ENCODE results near the gene SLC5A10.

SLC5A10 gene

DNA sequence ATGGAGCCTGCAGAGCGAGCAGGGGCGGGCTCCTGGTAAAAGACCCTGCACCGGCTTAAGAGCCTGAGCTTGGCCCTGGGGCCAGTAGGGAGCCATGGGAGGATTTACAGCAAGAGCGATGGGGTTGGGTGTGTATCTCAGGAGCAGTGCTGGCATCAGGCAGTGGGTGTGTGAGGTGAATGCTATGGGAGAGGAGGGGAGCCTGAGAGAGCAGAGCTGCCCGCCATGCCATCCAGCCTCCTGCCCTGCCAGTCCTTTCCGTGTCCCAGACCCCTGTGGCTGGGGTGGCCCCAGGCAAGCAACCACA, 29.3 kb downstream of the SLC5A10 start:
- in situ Hi-C loops (cut with MboI; ENCODE audit: low sequenced_read_pairs): no loop called here

DNA sequence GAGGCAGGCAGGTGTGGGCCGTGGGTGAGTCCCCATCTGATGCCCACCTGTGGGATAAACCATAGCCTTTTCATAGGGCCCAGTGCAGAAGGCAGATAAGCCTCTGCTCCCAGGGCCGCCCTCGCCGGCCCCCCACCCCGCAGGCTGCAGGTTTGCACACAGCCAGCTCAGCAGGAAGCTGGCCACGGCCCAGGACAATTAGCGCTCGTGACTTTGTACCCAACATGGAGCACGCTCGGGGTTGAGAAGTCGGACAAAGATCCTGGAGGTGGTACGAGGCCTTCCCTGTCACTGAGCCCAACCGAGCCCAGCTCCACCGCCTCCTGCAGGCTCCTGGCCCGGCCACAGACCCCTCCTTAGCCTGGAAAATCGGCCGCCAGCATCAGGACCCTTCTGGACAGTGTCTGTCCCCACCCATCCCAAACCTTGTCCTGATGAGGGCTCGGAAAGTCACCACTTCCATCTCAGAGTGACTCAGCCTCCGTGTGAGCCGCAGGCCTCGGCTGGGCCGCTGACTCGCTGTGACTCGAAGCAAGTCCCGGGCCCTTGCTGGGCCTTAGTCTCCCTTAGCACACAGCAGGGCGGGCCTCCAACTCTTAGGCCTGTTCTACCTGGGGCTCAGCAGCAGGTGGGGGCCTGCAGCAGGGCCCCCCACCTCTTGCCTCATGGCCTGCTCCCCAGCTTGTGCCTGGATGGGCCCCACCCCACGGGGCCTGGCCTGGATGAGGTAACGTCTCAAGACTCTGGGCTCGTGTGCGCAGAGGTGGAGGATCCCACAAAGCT, 29.9 kb downstream of the SLC5A10 start:
- in situ Hi-C loops (cut with MboI; ENCODE audit: low sequenced_read_pairs): no loop called here

DNA sequence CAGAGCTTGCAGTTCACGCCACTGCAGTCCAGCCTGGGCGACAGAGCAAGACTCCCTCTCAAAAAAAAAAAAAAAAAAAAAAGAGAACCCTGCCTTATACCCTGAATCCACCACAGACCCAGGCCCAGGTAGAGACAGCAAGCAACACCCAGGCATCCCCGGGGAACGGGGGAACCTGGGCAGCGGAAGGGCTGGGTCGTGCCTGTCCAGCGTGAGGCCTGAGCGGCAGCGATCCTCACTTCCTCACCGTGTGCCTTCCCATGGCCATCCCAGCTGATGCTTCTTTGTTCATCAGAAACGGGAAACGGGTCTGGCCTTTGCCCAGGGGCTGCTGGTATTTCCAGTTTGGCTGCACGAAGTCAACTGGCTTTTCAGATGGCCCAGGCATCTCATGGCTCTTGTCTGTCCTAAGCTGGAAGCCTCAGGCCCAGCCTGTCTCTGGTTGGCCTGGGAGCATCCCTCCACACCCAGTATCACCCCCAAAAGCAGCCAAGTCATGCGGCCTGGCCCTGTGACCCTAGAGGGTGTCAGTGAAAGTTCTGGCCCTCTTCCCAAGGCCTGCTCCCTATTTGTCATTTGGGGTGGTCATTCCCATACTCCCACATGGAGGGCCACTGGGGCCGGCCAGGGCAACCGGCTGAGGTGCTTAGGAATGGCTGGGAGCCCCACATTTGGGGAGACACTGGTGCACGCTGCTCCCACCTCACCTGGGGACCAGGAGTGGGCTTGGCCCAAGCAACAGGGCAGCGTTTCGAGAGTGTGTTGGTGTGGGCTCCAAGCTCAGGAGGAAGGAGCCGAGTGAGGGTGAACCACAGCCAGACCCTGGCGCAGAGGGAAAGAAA, 32.5 kb downstream of the SLC5A10 start:
- in situ Hi-C loops (cut with MboI; ENCODE audit: low sequenced_read_pairs): no loop called here

DNA sequence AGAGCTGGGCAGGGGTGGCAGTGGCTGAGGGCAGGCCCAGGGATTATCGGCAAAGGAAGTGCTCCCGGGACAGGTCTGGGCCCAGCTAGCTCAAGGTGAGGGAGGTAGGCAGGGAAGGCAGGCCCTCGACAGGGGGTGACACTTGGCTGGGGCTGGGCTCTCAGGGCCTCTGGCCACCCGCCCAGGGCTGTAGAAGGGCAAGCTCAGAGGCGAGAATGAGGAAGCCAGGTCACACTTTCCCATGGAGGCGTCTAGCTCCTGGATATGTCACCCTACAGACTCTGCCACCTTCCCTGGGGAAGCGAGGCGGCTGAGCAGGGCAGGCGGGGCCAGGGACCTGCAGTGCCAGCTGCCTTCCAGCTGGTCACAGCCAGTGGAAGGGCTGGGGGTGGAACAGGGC, 33.5 kb downstream of the SLC5A10 start:
- in situ Hi-C loops (cut with MboI; ENCODE audit: low sequenced_read_pairs): no loop called here

DNA sequence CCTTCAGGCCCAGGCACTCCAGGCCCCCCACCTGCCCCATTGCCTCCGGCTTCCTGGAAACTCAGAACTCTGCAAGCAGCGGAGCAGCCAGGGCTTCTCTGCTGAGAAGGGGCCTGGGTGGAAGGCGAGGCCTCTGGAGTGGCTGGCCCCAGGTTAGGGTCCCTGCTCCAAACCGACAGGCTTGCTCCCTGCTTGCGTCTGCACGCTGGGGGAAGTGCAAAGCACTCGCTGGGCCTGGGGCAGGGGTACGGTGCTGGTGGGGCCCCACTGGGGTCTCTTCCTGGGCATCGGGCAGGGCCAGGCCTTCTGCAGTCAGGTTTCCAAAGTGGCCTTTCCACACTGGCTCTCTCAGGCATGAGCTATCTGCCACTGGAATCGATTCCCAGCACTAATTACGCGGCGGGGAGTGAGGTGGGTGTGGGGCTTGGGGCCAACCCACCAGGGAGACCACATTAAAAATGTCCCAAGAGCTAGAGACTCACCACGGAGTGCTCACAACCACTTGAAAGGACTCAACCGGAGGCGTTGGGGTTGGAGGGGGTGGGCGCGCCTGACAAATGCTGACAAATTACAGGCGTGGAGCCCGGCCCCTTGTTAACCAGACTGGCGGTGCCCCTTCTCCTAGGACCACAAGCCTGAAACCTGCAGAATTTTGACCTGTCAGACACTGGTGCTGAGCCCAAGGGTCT, 34.7 kb downstream of the SLC5A10 start:
- in situ Hi-C loops (cut with MboI; ENCODE audit: low sequenced_read_pairs): no loop called here

DNA sequence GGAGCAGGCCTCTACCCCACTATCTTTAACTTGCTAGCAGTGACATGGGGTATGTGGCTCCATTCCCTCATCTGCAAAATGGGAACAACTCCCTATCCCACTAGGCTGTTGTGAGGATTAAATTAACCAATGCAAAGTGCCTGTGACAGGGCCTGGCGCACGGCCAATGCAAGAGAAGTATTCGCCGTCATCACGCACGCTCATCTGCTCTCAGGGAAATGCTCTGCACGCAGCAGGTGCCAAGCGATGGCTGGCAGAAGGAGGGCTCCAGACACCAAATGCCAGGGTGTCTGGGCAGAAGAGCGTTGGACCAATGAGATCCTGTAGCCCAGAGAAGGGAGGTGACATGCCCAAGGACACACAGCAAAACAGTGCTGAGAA, 35.3 kb downstream of the SLC5A10 start:
- in situ Hi-C loops (cut with MboI; ENCODE audit: low sequenced_read_pairs): no loop called here

DNA sequence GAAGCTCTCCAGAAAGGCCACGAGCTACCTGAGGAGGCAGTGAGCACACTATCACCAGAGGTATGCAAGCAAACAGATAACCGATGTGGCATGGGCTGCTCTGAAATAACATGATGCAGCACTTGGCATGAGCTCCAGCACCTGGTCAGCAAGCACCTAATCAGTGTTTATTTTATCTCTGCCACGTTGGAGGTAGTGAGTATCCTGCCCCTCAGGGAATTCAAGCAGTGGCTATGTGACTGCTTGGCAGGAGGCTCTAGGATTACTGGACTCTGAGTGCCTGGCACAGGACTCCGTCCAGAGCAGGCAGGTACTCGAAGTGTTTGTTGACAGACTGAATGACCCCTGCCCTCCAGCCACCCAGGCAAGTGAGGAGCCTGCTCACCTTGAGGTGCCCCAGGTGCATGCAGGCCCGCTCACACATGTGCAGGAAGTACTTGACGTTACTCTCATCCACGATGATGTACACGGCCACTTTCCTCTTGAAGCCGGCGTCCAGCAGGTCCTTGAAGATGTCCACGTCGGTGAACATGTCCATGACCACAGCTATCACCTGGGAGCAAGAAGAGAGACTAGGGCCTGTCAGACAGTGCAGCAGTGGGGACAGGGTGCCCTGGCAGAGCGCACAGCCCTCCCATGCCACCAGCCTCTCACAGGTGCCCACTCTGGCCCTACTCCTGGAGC, 36.0 kb downstream of the SLC5A10 start:
- in situ Hi-C loops (cut with MboI; ENCODE audit: low sequenced_read_pairs): no loop called here

DNA sequence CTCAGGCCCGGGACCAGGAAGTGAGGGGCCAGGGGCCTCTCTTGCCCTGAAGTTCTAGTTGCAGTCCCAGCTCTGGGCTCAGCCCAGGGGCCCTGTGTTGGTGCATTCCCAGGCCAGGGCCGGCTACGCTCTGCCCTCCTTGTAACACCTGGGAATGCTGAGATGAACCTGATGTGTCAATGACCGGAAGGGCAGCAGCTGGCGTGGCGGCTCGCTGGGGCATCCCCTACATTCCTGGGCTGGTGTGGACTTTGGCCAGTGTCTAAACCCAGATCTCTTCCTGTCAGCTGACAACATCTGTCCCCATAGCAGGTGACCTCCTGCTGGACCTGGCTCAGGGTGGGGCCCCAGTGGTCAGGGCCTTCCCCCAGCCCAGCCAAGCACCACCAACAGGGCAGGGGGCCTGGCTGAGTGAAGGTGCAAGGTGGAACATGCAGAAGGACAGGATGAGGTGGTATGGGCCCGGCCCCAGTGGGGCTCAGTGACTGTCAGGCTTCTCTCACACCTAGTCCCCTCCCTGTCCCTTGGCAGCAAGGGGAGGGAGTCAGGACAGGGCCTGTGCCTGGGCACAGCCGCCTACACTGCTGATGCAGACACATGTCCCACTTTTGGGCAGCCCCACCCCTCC, 36.7 kb downstream of the SLC5A10 start:
- in situ Hi-C loops (cut with MboI; ENCODE audit: low sequenced_read_pairs): no loop called here

DNA sequence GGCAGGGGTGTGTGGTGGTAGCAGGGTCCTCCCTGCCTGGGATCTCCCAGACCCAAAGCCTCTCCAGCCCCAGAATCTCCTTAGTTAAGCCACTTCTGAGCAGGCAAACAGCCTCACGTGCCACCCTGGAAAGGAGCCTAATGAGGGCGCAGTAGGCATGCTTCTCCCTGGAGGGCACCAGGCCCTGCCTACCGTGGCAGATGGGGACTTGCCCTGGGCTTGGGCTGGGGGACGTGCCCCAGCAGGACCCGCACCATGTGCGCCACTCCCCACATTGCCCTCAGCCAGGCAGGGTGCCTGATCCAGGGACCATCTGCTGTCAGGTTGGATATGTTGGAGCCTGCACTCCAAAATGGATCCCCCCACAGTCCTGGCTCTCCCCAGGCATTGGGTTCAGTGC, 38.4 kb downstream of the SLC5A10 start:
- in situ Hi-C loops (cut with MboI; ENCODE audit: low sequenced_read_pairs): no loop called here

DNA sequence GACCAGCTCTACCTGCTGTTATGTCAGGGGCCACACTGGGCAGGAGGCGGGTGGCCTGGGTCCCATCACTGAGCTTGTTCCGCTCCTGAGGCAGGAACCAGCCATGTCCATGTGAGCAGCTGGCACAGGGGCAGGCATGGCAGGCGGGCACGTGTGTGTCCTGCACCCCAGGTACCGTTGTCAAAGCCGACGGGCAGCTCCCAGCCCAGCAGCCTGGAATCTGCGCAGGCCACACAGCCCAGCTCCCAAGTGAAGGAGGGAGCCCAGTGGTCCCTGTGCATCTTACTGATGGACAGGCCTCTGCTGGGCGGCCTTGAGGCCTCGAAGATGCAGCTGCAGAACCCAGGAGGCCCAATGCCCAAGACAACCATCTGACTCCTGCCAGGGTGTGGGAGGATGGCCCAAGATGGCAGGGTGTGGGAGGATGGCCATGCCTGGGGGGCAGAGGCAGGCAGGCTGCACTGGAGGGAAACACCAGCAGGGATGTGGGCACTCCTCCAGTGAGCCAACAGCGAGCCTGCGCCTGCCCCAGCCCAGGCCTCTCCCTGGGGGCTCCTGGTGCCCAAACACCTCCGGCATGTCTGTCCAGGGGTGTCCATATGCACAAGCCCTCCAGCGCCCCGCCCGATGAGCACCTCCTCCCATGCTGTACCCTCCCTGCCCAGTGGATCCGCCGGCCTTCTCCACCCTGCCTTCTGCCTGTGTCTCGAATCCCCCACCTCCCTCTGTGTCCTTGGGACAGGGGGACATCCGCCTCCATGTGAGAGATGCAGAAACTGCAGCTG, 39.8 kb downstream of the SLC5A10 start:
- in situ Hi-C loops (cut with MboI; ENCODE audit: low sequenced_read_pairs): no loop called here

DNA sequence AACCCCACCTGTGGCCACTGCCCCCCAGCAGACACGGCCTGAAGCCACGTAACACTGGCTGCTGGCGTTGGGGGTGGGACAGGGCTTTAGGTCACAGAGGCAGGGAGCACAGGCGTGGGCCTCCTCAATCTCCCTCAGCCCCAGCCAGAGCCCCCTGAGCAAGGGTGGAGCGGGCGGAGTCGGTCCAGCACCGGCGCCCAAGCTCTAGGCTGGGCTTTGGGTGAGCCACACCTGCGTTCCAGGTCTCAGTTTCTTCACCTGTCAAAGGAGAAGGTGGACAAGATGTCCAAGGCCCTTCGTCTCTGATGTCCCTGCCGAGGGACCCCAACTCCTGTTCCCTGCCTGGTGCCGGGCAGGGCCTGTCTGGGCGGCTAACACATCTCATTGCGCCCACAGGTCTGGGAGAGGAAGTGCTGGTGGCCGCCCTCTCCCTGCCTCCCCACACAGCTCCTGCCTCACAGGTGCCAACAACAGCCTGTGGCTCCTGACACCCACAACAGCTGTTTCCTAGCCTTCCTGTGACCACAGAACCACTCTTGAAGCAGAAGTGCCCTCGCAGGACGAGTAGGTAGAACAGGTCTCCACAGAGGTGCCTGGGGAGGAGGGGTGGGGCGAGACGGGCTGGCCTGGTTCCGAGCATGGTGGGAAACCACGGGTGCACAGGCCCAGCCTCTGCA, 40.6 kb downstream of the SLC5A10 start:
- in situ Hi-C loops (cut with MboI; ENCODE audit: low sequenced_read_pairs): no loop called here

DNA sequence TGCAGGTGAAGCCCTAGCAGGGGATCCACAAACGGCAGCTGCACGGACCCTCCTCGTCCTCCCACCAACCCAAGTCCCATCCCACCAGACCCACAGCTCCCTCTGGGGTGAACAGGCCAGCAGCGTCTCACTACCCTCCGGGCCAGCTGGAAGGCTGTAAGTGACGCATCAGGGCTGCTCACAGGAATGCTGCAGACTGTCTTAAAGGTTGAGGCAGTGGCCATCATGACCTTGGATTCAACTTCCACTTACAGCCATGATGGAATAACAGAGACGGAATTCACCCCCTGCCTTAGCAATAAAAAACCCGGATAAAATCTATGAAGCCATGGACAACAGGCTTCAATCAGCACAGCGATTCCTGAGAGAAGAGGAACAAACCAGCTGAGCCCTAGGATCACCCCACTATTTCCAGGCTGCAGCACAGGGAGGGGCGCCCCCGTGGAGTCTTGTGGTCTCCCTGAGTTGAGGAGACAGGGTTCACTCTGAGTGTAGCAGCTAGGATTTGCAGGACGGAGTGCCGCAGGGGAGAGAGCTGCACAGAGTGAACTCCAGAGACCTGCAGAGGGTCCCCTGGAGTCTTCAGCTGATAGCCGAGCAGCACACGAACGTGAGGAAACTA, 42.1 kb downstream of the SLC5A10 start:
- in situ Hi-C loops (cut with MboI; ENCODE audit: low sequenced_read_pairs): no loop called here

DNA sequence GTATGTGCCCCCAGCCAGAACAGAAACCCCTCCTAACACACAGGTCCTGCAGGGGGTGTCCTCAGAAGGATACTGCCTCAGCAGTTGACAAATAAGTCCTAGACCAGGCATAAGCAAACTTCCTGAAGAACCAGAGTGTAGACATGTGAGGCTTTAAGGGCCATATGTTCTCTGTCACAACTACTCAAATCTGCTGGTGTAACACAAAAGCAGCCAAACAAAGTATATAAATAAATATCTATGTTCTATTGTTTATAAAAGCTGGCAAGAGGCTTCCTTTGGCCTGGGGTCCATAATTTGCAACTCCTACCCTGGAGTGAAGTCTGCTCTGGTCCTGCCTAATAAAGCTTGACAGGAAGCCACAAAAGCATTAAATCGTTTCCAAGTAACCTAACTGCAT, 42.7 kb downstream of the SLC5A10 start:
- in situ Hi-C loops (cut with MboI; ENCODE audit: low sequenced_read_pairs): no loop called here

DNA sequence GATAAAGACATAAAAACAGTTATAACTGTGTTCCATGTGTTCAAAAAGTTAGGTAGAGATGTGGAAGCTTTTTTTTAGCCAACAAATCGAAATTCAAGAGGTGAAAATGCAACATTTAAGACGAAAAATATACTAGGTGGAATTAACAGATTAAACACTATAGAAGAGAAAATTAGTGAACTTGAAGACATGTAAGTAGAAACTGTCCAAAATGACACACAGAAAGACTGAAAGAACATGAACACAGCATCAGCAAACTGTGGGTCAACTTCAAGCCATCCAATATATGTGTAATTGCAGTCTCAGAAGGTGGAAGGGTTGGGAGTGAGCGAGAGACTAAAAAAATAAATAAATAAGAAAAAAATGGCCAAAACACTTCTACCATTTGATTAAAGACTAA, 43.3 kb downstream of the SLC5A10 start:
- in situ Hi-C loops (cut with MboI; ENCODE audit: low sequenced_read_pairs): no loop called here

DNA sequence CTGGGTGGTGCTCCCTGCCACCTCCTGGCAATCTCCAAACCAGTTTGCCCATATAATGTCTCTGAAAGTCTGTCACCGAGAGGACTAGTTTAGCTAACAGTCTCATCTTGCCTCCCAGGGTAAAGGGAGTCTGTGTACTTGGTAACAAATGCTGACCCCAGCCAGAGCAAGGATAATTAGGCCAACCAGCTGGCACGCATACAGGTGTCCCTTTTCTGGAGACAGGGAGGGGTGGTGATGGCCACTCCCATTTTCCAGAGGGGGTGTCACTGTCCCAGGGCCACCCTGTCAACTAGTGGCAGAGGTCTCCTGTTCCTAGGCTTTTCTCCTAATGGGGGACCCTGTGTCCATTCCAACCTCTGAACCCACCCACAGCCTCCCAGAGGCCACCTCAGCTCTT, 44.5 kb downstream of the SLC5A10 start:
- in situ Hi-C loops (cut with MboI; ENCODE audit: low sequenced_read_pairs): no loop called here

DNA sequence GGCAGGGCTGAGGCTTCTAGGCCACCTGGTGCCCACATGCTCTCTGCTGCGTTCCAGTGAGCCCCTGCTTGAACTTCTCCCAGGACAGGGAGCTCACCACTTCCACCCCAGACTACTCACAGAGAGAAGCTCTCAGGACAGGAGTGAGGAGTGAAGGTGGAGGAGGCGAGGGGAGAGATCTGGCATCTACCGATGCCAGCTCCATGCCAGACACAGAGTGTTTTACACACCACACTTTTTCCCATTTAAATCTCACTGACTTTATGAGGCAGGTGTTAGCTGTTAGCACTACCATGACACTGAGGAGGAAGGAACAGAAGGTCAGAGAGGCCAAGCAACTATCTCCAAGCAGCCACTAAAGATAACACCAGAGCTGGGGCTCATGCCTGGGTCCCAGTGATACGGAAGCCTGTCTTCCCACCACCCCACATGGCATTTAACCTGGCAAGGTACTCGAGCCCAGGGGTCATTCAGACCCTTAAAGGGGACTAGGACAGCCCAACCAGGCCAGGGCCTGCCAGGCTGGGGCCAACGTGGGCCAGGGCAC, 45.8 kb downstream of the SLC5A10 start:
- in situ Hi-C loops (cut with MboI; ENCODE audit: low sequenced_read_pairs): no loop called here

DNA sequence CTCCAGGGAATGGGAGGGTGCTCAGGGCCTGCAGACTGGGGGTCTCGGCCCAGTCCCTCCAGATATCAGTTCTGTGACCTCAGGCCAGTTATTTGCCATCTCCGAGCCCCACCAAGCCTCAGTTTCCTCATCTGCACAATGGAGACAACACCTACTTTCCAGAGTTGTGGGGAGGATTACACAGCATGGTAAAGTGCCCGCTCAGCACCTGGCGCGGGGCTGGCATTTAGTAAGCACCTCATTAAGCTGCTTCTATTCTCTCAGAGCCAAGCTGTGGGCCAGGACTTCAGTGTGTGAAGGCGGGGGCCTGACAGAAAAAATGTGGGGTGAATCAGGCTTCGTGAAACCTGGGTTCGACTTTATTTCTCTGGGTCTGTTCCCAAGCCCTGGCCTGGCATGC, 47.4 kb downstream of the SLC5A10 start:
- in situ Hi-C loops (cut with MboI; ENCODE audit: low sequenced_read_pairs): no loop called here

DNA sequence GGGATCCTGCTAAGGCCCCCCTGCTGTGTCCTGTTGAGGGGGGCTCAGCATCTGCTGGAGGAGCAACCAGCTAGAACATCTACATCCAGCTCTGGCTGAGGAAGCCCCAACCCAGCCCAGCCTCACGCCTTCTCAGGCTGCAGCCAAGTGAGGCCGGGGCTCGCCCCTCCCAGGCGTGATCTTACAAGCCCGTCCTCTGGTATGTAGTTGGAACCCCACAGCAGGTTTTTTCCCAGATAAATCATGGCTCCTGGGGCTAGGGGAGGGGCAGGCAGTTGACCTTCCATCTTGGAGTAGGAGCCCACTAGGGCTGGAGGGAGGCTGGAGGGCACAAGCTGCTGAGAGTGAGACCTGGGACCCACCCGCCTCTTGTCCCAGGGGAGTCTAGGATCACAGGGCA, 47.9 kb downstream of the SLC5A10 start:
- in situ Hi-C loops (cut with MboI; ENCODE audit: low sequenced_read_pairs): no loop called here
